Measurements from ENCODE around the gene CLDN17. TPM values are rescaled to one million over a fixed set of nuclear protein-coding genes. Genes with fewer than 3 reads are reported as not detected.

The CLDN17 gene
- polyA plus RNA-seq, 1 donor (not counting 4 experiments of a cell fraction or from before 2014, with no cell fraction given) = 0.28 TPM

DNA sequence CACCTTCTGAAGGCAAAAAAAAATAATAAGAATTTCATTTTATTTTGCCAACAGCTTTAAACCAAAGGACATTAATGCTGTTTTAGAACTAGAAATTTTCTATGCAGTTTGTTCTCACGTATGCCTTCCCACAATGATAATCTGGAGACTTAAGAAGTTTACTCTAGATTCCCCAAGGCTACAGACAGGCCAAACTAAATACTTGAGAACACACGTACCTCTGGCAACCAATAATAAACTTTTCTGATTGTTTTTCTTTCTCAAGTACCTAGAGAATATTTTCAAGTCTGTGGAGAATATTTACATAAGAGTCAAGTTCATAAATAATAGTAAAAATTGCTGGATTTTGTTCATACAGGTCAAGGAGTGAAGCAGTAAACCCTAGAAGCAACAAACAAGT is 33.4 kb upstream of the CLDN17 start:
- Histone ChIP-seq H3K4me1 (ENCODE audit: control insufficient read depth, extremely low read depth, insufficient read depth, low read length) (no peaks in the 10 kb centered on the region), H3K36me3 (ENCODE audit: control insufficient read depth in 2 of 2, extremely low read depth in 1 of 2, insufficient read depth in 2 of 2, low read length in 2 of 2) (no peaks in the 10 kb centered on the region), H3K27ac (ENCODE audit: control insufficient read depth, insufficient read depth, low read length) (no peak overlapping the region), H3K9me3 (ENCODE audit: control insufficient read depth, low read depth, low read length) (no peaks in the 10 kb centered on the region), H3K79me2 (ENCODE audit: control insufficient read depth, insufficient read depth, low read length) (no peaks in the 10 kb centered on the region), H4K20me1 (ENCODE audit: control insufficient read depth, extremely low read depth, insufficient read depth, low read length) (no peaks in the 10 kb centered on the region), H3K9ac (ENCODE audit: control insufficient read depth, extremely low read depth, insufficient read depth, low read length) (no peak overlapping the region), H3K4me3 (ENCODE audit: control insufficient read depth in 2 of 3, extremely low read depth in 1 of 3, insufficient read depth in 2 of 3, low read depth in 1 of 3, low read length in 3 of 3) (no peak overlapping the region), H3K27me3 (ENCODE audit: control insufficient read depth, extremely low read depth, insufficient read depth, low read length) (no peaks in the 10 kb centered on the region), H3K9me1 (ENCODE audit: control insufficient read depth, extremely low read depth, insufficient read depth, low read length) (no peaks in the 10 kb centered on the region), H2AFZ (ENCODE audit: control insufficient read depth, low read length) (no peak overlapping the region), H3K4me2 (ENCODE audit: control insufficient read depth, extremely low read depth, insufficient read depth, low read depth, low read length) (no peak overlapping the region)
- dilution Hi-C loops (cut with MboI; ENCODE audit: extremely low pct_ligation_motif_present, low sequenced_read_pairs) = no loop called here
- no peak for DNase-seq (ENCODE audit: low read depth, low spot score)
- no peak for FAIRE-seq
- TF ChIP-seq, protein P1, sequence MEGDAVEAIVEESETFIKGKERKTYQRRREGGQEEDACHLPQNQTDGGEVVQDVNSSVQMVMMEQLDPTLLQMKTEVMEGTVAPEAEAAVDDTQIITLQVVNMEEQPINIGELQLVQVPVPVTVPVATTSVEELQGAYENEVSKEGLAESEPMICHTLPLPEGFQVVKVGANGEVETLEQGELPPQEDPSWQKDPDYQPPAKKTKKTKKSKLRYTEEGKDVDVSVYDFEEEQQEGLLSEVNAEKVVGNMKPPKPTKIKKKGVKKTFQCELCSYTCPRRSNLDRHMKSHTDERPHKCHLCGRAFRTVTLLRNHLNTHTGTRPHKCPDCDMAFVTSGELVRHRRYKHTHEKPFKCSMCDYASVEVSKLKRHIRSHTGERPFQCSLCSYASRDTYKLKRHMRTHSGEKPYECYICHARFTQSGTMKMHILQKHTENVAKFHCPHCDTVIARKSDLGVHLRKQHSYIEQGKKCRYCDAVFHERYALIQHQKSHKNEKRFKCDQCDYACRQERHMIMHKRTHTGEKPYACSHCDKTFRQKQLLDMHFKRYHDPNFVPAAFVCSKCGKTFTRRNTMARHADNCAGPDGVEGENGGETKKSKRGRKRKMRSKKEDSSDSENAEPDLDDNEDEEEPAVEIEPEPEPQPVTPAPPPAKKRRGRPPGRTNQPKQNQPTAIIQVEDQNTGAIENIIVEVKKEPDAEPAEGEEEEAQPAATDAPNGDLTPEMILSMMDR (optimal IDR thresholded peaks at IDR 0.05 in 1 of 3, IDR thresholded peaks at IDR 0.05 in 1 of 3, conservative IDR thresholded peaks at IDR 0.05 in 1 of 3; ENCODE audit: extremely low read depth in 1 of 3, insufficient read depth in 2 of 3, low read length in 3 of 3) = no peak
- TF ChIP-seq EZH2 (IDR thresholded peaks at IDR 0.05; ENCODE audit: low read length) = no peak

DNA sequence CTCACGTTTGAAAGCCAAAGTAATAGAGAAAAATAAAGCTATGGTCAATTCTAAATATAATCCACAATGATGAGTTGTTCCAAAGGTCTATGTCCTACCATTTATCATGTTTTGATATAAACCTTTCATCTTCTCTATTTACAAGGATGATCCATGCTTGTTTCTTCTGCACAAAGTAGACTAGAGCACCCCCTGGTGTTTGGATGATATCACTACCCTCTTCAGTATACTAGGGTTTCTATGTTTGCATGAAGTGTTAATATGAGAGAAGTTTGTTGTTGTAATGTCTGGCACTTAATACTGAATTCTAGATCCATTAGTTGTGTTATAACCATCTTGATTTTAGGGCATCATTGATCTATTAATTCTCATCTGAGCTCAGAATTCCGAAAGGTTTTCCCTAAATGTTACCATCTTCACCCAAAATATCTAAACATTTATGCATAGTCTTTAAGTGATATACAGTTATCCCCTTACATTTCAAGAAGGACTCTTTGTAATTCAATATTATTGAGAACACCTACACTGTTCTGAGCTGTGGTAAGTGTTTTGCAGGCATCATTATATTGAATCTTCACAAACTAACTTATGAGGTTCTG is 28.2 kb upstream of the CLDN17 start:
- DNase-seq (ENCODE audit: low read depth, low spot score) (peak; percentile 42), FAIRE-seq (peak; percentile 51)
- H3K79me2 ChIP-seq (ENCODE audit: control insufficient read depth, insufficient read depth, low read length) = no peaks in the 10 kb centered on the region
- H3K36me3 ChIP-seq (ENCODE audit: control insufficient read depth in 2 of 2, extremely low read depth in 1 of 2, insufficient read depth in 2 of 2, low read length in 2 of 2) = no peaks in the 10 kb centered on the region
- dilution Hi-C loops (cut with MboI; ENCODE audit: extremely low pct_ligation_motif_present, low sequenced_read_pairs) = no loop called here
- H4K20me1 ChIP-seq (ENCODE audit: control insufficient read depth, extremely low read depth, insufficient read depth, low read length) = no peaks in the 10 kb centered on the region
- H3K4me3 ChIP-seq (ENCODE audit: control insufficient read depth in 2 of 3, extremely low read depth in 1 of 3, insufficient read depth in 2 of 3, low read depth in 1 of 3, low read length in 3 of 3) = no peak overlapping the region
- H3K9me1 ChIP-seq (ENCODE audit: control insufficient read depth, extremely low read depth, insufficient read depth, low read length) = no peaks in the 10 kb centered on the region
- H3K27me3 ChIP-seq (ENCODE audit: control insufficient read depth, extremely low read depth, insufficient read depth, low read length) = no peaks in the 10 kb centered on the region
- no peaks in the 10 kb centered on the region for H3K4me1 ChIP-seq (ENCODE audit: control insufficient read depth, extremely low read depth, insufficient read depth, low read length)
- no peak overlapping the region for H3K4me2 ChIP-seq (ENCODE audit: control insufficient read depth, extremely low read depth, insufficient read depth, low read depth, low read length)
- no peaks in the 10 kb centered on the region for H3K9me3 ChIP-seq (ENCODE audit: control insufficient read depth, low read depth, low read length)
- no peak overlapping the region for H3K27ac ChIP-seq (ENCODE audit: control insufficient read depth, insufficient read depth, low read length)
- no peak overlapping the region for H2AFZ ChIP-seq (ENCODE audit: control insufficient read depth, low read length)
- no peak overlapping the region for H3K9ac ChIP-seq (ENCODE audit: control insufficient read depth, extremely low read depth, insufficient read depth, low read length)
- TF ChIP-seq, protein P1 (optimal IDR thresholded peaks at IDR 0.05 in 1 of 3, IDR thresholded peaks at IDR 0.05 in 1 of 3, conservative IDR thresholded peaks at IDR 0.05 in 1 of 3; ENCODE audit: extremely low read depth in 1 of 3, insufficient read depth in 2 of 3, low read length in 3 of 3) = peak in 2 of 3 experiments; percentile 60 to 70
- TF ChIP-seq EZH2 (IDR thresholded peaks at IDR 0.05; ENCODE audit: low read length) = no peak

All from keratinocyte (primary cell).